K562 treated with DMSO at 1 percent for 12 hours (cell line): Measurements from ENCODE around the gene SFRP2. TPM values are rescaled to one million over a fixed set of nuclear protein-coding genes. Genes with fewer than 3 reads are reported as not detected.

Source experiments
- total RNA-seq: library from RNA; unstranded; fragments of 300-600 nt; gene quantifications from 2 replicates; pipeline ENCODE4 v1.2.3, GENCODE V29; 2022; ENCODE audit not compliant: insufficient read depth

The SFRP2 gene
- total RNA-seq, result not detected in 2 replicates

DNA sequence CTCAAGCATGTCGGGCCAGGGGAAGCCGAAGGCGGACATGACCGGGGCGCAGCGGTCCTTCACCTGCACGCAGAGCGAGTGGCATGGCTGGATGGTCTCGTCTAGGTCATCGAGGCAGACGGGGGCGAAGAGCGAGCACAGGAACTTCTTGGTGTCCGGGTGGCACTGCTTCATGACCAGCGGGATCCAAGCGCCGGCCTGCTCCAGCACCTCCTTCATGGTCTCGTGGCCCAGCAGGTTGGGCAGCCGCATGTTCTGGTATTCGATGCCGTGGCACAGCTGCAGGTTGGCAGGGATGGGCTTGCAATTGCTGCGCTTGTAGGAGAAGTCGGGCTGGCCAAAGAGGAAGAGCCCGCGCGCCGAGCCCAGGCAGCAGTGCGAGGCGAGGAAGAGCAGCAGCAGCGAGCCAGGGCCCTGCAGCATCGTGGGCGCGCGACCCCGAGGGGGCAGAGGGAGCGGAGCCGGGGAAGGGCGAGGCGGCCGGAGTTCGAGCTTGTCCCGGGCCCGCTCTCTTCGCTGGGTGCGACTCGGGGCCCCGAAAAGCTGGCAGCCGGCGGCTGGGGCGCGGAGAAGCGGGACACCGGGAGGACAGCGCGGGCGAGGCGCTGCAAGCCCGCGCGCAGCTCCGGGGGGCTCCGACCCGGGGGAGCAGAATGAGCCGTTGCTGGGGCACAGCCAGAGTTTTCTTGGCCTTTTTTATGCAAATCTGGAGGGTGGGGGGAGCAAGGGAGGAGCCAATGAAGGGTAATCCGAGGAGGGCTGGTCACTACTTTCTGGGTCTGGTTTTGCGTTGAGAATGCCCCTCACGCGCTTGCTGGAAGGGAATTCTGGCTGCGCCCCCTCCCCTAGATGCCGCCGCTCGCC, at the start of gene SFRP2:
TSS of gene SFRP2 (minus strand) at position 671 of the 864 bp plus-strand sequence. CDS start at position 423, 248 bp downstream.

GRCh38 chr4:153759407-153760316, 29.2 kb downstream of the SFRP2 start, which contains the start of gene RNF175:
Gene RNF175 (minus strand): TSS chr4:153760024. CDS start chr4:153759862, 162 bp downstream.

Other genes starting within 250 kb of the SFRP2 start
- not detected in 2 replicates for gene TLR2, start 104.8 kb downstream of the SFRP2 start, total RNA-seq
- not detected in 2 replicates for gene RNF175, start 29.1 kb downstream of the SFRP2 start, total RNA-seq